GM18868 (cell line): ENCODE results near the gene TSKU.

Source experiments
- ATAC-seq: cut with Tn5 transposase; IDR thresholded peaks from one replicate; pipeline ENCODE4 v1.9.1; 2021; ENCODE audit warnings: mild to moderate bottlenecking, moderate library complexity; ENCODE audit not compliant: unreplicated experiment

TSKU gene

GRCh38 chr11:76844511-76844910 lies 61.4 kb downstream of the TSKU start:
- ATAC-seq: no peak

- ATAC-seq: no peak
Observed at GRCh38 chr11:76845069-76845468, 61.9 kb downstream of the TSKU start.

GRCh38 chr11:76846441-76846840 lies 63.3 kb downstream of the TSKU start:
- ATAC-seq: no peak
